Thymus (tissue), 11 donors: ENCODE measurements around the gene ERC2. TPM values are rescaled to one million over a fixed set of nuclear protein-coding genes. Genes with fewer than 3 reads are reported as not detected.

Source experiments
- DNase-seq, 9 donors: peaks; one replicate each; pipeline ENCODE4 v3.0.0-alpha.2; 2013; ENCODE audit warnings: low spot score in 9 of 9, low read depth in 6 of 9, missing footprints in 1 of 9
- H3K27ac ChIP-seq, 2 donors: one replicate each; pipeline ENCODE4 v1.5.1; 2013; ENCODE audit warnings: control low read depth in 1 of 2, low read depth in 1 of 2, low read length in 1 of 2, mild to moderate bottlenecking in 1 of 2, moderate library complexity in 1 of 2
- H3K27me3 ChIP-seq, 2 donors: one replicate each; pipeline ENCODE4 v1.5.1; 2013; ENCODE audit warnings: low read length in 1 of 2; ENCODE audit not compliant: control insufficient read depth in 2 of 2, insufficient read depth in 1 of 2
- H3K36me3 ChIP-seq, 2 donors: one replicate each; pipeline ENCODE4 v1.5.1; 2013; ENCODE audit warnings: low read length in 1 of 2, mild to moderate bottlenecking in 1 of 2, moderate library complexity in 1 of 2; ENCODE audit not compliant: control insufficient read depth in 2 of 2, insufficient read depth in 2 of 2
- H3K4me1 ChIP-seq, 2 donors: one replicate each; pipeline ENCODE4 v1.5.1; 2013; ENCODE audit warnings: low read length in 2 of 2; ENCODE audit not compliant: control insufficient read depth in 2 of 2, insufficient read depth in 2 of 2
- H3K4me3 ChIP-seq, 2 donors: one replicate each; pipeline ENCODE4 v1.5.1; 2013; ENCODE audit warnings: low read length in 2 of 2, control low read depth in 1 of 2, mild to moderate bottlenecking in 1 of 2
- H3K9me3 ChIP-seq, 2 donors: one replicate each; pipeline ENCODE4 v1.5.1; 2013; ENCODE audit warnings: low read length in 1 of 2, mild to moderate bottlenecking in 1 of 2; ENCODE audit not compliant: control insufficient read depth in 2 of 2, insufficient read depth in 1 of 2
- WGBS: extraction: QIAGEN DNeasy Blood & Tissue Kit; methylation state at CpG from one replicate; pipeline ENCODE4 v1.1.7; 2013; 5-methylcytosine and 5-hydroxymethylcytosine counted together
- polyA plus RNA-seq: library from polyadenylated mRNA; stranded (reverse); fragments of 200-250 nt; gene quantifications from one replicate; pipeline ENCODE4 v1.2.3, GENCODE V29; 2013
- total RNA-seq: library from RNA; stranded (reverse); fragments of 120-200 nt; gene quantifications from one replicate; pipeline ENCODE4 v1.2.4, GENCODE V29; 2013
- donor health status: healthy.

Gene ERC2
- total and polyA plus RNA-seq, 2 donors, result 0.28 to 0.50 TPM

DNA sequence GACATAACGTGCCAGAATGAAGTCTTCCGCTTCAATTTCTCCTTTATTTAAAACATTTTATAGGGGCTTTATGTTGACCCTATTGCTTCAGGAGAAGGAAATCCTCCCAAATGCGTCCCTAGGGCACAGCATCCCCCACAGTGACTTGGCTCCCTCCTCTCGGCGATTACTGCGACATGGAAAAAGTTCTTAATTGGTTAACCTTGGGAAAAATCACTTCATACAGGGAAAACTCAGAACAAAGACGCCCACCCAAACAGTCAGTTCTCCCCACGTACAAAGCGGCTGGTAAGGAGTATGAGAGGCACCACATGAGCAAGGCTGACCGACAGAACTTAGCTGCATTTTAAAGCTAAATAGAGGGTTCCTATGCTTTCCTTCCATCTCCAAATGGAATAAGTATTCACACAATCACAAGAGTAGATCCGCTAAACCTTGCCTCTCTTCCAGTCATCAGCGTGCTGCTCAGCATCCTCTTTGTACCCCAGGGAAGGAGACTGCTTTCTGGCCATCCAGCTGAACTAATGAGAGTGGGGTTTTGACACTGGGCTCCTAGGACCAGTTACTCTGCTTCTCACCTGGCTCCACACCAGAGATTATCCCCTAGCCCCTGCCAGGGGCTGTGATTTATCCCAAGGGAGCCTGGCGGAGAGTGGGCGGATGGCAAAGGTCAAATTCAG is 565.9 kb downstream of the ERC2 start:
- Histone ChIP-seq H3K27me3 (no peaks in the 10 kb centered on the region), H3K36me3 (no peaks in the 10 kb centered on the region), H3K4me1 (no peaks in the 10 kb centered on the region), H3K27ac (no peak overlapping the region), H3K4me3 (no peak overlapping the region), H3K9me3 (no peaks in the 10 kb centered on the region)
- no peak for DNase-seq
- WGBS, result 96% methylated on average over 14 of the region's 14 CpGs

DNA sequence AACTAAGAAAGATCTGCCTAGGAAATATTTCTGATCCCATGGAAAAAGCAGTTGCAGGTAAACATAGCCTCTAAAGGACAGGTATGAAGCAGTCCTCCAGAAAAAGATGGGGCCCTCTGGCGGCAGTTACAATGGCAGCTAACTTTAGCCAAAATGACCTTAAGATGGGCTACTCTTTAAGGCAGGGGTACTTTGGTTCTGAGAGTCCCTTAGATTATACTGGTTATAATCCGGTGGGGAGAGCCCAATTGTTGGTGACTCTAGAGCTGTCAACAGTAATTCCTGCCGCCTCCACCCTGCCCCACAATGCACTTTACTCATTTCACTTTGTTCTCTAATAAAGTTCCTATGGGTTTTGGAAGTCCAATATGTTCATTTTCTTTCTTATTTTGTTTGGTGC is 568.4 kb downstream of the ERC2 start:
- no peaks in the 10 kb centered on the region for H3K4me1 ChIP-seq
- H3K4me3 ChIP-seq, result no peak overlapping the region
- H3K36me3 ChIP-seq, result no peaks in the 10 kb centered on the region
- no peaks in the 10 kb centered on the region for H3K9me3 ChIP-seq
- H3K27ac ChIP-seq, result no peak overlapping the region
- WGBS, result 85% methylated on average over 3 of the region's 3 CpGs
- no peak for DNase-seq
- no peaks in the 10 kb centered on the region for H3K27me3 ChIP-seq

DNA sequence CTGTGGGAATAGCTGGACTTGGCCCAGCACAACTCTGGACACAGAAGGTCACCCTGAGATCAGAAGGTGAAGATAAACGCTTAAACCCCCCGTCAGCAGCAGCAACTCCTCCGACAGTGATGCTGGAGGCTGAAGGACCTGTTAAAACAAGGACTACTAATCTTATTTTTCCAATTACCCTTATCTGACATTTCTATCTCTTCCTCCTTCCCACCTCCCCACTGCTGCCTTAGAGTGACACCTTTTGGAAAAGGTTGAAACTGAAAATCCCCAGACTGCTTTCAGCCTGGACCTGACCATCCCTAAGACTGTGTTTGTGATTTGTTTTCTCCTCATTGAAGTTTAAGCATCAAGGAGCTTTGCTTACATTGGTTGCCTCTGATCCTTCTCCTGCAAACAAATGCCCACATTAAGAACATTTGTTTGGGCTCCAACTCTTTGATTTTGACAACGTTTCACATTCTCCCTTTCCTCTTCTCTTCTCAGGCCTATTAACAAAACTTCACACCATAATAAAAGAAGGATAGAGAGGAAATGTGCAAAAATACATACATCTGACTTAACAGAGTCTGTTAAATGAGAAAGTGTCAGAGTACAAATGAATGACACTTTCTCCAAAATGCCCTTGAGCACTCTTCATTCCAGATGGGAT is 570.6 kb downstream of the ERC2 start:
- Histone ChIP-seq H3K4me1 (no peaks in the 10 kb centered on the region), H3K27ac (no peak overlapping the region), H3K36me3 (no peaks in the 10 kb centered on the region), H3K4me3 (no peak overlapping the region), H3K27me3 (no peaks in the 10 kb centered on the region), H3K9me3 (no peaks in the 10 kb centered on the region)
- DNase-seq, result no peak
- 73% methylated on average over 4 of the region's 4 CpGs for WGBS

GRCh38 chr3:55895897-55896566 is 572.2 kb downstream of the ERC2 start:
- H3K4me3 ChIP-seq, result no peak overlapping the region
- no peak for DNase-seq
- H3K27me3 ChIP-seq, result no peaks in the 10 kb centered on the region
- no peaks in the 10 kb centered on the region for H3K36me3 ChIP-seq
- 97% methylated on average over 5 of the region's 5 CpGs for WGBS
- H3K9me3 ChIP-seq, result no peaks in the 10 kb centered on the region
- H3K4me1 ChIP-seq, result no peaks in the 10 kb centered on the region
- H3K27ac ChIP-seq, result no peak overlapping the region

- no peak for DNase-seq
- Histone ChIP-seq H3K27me3 (no peaks in the 10 kb centered on the region), H3K4me3 (no peak overlapping the region), H3K4me1 (no peaks in the 10 kb centered on the region), H3K36me3 (no peaks in the 10 kb centered on the region), H3K9me3 (no peaks in the 10 kb centered on the region), H3K27ac (no peak overlapping the region)
- 92% methylated on average over 2 of the region's 2 CpGs for WGBS
Observed at GRCh38 chr3:55894605-55895004, 573.7 kb downstream of the ERC2 start.

GRCh38 chr3:55893045-55893664 is 575.1 kb downstream of the ERC2 start:
- H3K4me1 ChIP-seq, result no peaks in the 10 kb centered on the region
- DNase-seq, result no peak
- WGBS, result 92% methylated on average over 4 of the region's 4 CpGs
- H3K27ac ChIP-seq, result no peak overlapping the region
- H3K4me3 ChIP-seq, result no peak overlapping the region
- H3K27me3 ChIP-seq, result no peaks in the 10 kb centered on the region
- H3K36me3 ChIP-seq, result no peaks in the 10 kb centered on the region
- H3K9me3 ChIP-seq, result no peaks in the 10 kb centered on the region

DNA sequence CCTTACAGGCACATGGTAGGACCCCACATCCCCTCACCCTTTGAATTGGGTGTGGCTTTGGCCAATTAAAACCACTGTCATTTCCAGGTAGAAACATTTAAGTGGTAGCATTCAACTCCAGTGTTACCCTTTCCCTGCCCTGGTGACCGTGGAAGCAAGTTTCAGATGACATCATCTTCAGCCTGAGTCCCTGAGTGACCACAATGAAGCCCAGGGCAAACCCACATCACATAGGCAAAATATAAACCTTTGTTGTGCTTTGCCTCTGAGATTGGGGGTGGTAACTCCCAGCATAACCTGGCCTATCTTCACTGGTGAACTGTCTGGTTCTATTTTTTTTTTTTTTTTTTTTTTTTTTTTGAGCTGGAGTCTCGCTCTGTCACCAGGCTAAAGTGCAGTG is 577.2 kb downstream of the ERC2 start:
- no peak overlapping the region for H3K4me3 ChIP-seq
- H3K27me3 ChIP-seq, result no peaks in the 10 kb centered on the region
- no peaks in the 10 kb centered on the region for H3K4me1 ChIP-seq
- WGBS, result 91% methylated on average over 2 of the region's 2 CpGs
- H3K36me3 ChIP-seq, result no peaks in the 10 kb centered on the region
- no peaks in the 10 kb centered on the region for H3K9me3 ChIP-seq
- no peak for DNase-seq
- no peak overlapping the region for H3K27ac ChIP-seq

DNA sequence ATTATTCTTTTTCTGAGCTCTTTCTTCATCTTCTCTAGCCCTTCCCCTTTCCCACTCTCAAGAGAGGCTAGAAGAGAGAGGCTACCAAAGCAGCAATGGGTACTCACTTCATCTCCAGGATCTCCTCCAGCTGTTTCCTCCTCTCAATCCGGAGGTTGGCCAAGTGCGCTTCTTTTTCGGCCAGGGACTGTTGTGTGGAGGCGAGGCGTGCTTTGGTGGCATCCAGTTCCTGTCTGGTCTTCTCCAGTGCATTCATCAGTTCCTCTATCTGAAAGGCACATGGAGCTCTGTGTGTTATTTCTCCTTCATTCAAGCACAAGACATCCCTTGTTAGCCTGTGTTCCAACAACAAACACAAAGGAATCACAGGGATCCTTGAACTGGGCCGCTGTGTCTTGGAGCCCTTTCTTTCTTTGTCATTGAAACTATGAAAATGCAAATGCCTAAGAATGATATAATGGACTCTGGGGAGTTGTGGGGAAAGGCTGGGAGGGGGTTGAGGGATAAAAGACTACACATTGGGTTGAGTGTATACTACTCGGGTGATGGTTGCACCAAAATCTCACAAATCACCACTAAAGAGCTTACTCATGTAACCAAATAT is 579.9 kb downstream of the ERC2 start:
- H3K9me3 ChIP-seq, result no peaks in the 10 kb centered on the region
- H3K4me3 ChIP-seq, result no peak overlapping the region
- no peak for DNase-seq
- no peaks in the 10 kb centered on the region for H3K36me3 ChIP-seq
- H3K27ac ChIP-seq, result no peak overlapping the region
- H3K4me1 ChIP-seq, result no peaks in the 10 kb centered on the region
- no peaks in the 10 kb centered on the region for H3K27me3 ChIP-seq
- WGBS, result 90% methylated on average over 7 of the region's 7 CpGs

GRCh38 chr3:55885721-55886120 is 582.5 kb downstream of the ERC2 start:
- Histone ChIP-seq H3K9me3 (no peaks in the 10 kb centered on the region), H3K4me1 (no peaks in the 10 kb centered on the region), H3K36me3 (no peaks in the 10 kb centered on the region), H3K4me3 (no peak overlapping the region), H3K27me3 (no peaks in the 10 kb centered on the region), H3K27ac (no peak overlapping the region)
- 58% methylated on average over 1 of the region's 1 CpG for WGBS
- DNase-seq, result no peak
